NOMO-1 treated with dmso at 0.1 percent for 144 hours (cell line): ENCODE data around the gene EVC2.

Source experiments
- DNase-seq: peaks from one replicate; lab custom pipeline; 2025; ENCODE audit not compliant: unreplicated experiment; lab: John Stamatoyannopoulos, UW

EVC2 gene

GRCh38 chr4:5715357-5715756 lies 7.0 kb upstream of the EVC2 start:
- no peak for DNase-seq

- DNase-seq: no peak
These were observed 5.5 kb upstream of the EVC2 start for GRCh38 chr4:5713861-5714260.

GRCh38 chr4:5712931-5713330 lies 4.6 kb upstream of the EVC2 start:
- no peak for DNase-seq

DNA sequence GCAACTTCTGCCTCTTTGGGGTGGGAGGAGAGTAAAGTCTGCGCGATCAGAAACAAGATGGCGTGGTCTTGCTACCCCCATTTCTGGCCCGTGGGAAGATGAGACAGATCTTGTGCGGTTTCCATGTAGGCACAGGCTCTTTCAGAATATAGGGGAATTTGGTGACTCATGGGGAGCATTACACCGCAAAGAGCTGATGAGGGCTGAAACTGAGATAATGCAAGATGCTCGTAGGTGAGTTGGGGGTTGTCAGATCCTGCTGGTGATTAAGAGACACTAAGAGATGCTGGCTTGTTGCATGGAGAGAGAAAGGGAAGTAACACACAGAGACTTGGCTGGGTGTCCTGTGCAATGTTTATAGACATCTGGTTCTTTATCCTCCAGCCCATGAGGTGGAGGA lies 4.2 kb upstream of the EVC2 start:
- no peak for DNase-seq

GRCh38 chr4:5711479-5712184 lies 3.3 kb upstream of the EVC2 start:
- DNase-seq: no peak

GRCh38 chr4:5710961-5711478 lies 2.7 kb upstream of the EVC2 start, which contains the start of gene EVC:
Gene EVC, plus strand, starts transcription at chr4:5711201. Its CDS starts 180 bp downstream, at chr4:5711381.
- no peak for DNase-seq

- DNase-seq: no peak
These were observed 2.0 kb upstream of the EVC2 start for GRCh38 chr4:5710065-5710960.

- DNase-seq: no peak
These were observed 832 bp upstream of the EVC2 start for GRCh38 chr4:5709207-5709575.

GRCh38 chr4:5707778-5708448 lies 446 bp downstream of the EVC2 start:
- DNase-seq: no peak

GRCh38 chr4:5707366-5707765 lies 993 bp downstream of the EVC2 start:
- no peak for DNase-seq

DNA sequence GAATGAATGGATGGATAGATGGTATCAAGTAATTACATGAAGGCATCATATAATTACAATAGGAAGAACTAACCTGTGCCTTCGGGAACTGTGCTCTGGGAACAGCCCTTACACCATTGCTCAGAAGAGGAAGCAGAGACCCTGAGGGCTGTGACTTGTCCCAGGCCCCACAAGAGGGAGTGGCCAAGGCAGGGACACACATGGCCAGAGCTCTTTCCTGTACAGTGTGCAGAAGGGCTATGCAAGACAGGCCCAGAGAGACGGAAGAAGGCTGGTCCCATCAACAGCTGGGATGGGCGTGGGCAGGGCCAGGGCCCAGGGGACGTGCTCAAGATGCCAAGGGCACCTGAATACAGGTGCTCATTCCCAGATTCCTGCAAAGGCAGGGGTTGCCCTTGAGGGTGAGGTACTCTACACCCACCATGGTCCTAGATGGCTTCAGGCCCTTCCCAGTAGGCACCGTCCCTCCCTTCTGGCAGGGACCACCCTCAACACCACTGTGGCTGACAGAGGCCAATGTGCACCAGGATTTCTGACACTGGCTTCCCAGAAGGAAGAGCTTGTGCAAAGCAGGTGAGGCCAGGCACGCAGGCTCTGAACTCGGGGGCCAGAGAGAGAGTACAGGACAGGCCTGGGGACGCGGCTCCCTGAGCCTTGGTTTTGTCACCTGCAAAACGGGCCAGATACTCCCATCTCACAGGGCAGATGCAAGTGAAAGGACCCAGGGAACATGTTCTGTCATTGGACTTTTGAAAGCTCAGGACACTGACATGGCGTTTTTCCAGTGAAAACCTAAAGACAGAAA lies 1.7 kb downstream of the EVC2 start:
- DNase-seq: no peak

- DNase-seq: no peak
These were observed 2.6 kb downstream of the EVC2 start for GRCh38 chr4:5705647-5706320.

- DNase-seq: no peak
These were observed 4.1 kb downstream of the EVC2 start for GRCh38 chr4:5704276-5704675.

DNA sequence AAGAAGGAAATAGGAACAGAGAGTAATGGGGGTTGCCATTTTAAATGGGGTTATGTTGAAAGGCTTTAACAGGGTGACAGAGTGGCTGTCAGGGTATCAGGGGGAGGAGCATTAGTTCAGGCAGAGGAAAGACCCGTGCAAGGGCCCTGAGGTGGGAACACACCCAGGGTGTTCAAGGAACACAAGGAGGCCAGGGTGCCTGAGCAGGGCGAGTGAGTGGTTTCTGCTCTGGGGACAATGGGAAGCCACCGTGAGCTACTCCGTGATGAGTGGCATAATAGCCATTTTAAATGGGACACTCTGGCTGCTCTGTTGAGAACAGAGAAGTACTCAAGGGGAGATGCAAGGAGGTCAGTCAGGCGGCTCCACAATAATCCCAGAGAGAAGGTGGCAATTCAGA lies 4.5 kb downstream of the EVC2 start:
- DNase-seq: no peak

GRCh38 chr4:5701971-5702370 lies 6.4 kb downstream of the EVC2 start:
- no peak for DNase-seq

DNA sequence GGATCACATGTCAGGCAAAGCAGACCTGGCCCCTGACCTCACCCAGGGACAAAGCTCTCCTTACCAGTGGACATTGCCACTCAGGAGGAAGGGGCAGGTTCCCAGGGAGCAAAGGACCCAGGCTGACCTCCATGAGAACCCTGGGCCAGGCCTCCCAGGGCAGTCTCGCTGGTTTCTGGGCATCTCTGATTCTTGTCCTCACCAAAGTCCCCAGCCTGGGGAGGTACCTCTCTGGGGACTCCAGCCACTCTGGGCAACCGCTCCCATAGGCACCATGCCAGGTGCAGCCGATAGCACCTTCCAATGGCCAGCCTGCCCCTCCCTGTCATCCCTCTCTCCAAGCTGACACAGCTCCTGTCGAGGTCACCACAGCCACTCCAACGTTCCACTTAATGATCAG lies 7.9 kb downstream of the EVC2 start:
- no peak for DNase-seq

DNA sequence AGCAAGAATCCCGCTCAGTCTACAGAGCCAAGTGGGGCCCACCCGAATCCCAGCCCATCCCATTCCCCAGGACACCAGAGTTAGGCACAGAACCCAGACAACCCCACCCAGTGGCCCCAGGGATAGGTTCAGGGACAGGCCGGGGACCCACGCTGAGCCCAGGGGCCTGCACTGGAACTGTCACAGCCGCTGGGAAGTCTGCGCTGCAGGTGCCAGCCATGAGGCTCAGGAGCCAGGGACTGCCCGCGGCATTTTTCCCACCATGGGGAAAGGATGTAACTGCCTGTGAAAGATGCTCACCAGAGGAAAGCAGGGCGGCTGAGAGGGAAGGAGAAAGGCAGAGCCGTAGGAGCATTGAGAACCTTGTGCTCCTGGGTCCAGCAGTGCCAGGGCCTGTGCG lies 12.0 kb downstream of the EVC2 start:
- no peak for DNase-seq

DNA sequence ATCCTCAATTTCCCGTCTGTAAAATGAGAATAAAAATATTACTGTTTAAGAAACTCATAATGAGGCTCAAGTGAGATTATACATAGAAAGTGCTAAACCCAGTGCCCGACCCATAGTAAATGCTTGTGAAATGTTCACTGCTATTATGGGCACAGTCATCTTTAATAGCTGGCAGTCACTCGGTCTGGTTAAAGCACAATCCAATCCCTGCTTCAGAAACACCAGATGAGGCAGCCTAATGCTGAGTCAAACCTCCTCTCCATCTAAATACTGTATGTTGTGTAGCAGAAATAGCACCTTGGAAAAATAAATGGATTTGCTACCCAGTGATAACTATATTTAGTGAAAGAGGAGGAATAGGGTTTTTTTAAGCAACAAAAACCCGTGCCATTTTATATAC lies 14.5 kb downstream of the EVC2 start:
- no peak for DNase-seq

DNA sequence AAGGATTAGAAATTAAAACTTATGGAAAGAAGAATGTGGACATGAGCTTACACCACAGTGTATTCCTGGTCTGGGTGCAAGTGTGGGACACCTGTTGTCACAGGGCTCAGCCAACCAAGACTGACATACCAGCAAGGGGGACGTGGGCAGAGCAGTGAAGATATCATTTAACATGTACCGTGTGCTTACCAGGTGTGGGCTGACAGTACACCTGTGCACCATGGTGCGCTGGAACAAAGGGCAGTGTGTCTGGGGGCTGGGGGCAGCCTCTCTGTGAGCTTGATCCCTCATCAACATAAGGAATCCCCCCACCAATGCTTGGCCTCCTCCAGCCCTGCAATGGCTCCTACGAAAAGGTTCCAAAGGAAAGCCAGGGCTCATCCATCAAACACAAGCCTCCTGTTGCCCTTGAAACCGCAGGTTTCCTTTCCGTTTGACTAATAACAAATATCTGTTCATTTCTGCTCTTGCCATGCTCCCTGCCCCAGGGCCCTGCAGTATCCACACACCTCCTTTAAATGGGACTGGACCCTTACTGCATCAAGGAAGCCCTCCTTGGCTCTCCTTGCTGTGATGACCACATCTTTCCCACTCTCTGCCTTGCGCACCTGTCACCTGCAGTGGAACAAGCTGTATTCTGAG lies 16.7 kb downstream of the EVC2 start:
- no peak for DNase-seq

DNA sequence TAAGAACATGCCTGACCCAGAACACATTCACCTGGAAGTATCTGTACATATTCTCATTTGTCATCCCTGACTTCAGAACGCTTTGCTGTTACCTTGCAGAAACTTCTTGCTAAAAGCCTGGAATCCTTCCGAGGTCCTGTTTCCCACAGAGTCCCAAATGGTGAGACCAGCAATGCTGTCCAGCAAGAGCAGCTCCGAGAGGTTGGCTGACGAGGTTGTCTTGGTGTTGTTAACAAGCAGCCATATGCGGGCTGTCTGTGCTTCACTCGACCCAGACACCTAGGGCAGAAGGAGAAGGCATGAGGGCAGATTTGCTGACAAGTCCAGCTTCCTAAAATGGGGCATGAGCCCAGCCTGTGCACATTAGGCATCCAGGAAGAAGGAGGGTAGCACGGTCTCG lies 19.3 kb downstream of the EVC2 start:
- DNase-seq: no peak
